HepG2 (cell line): ENCODE results near the gene WDR20. TPM values are rescaled to one million over a fixed set of nuclear protein-coding genes. Genes with fewer than 3 reads are reported as not detected.

Experiments
- ATAC-seq: fragments of 200-7000 bp; cut with Tn5 transposase; 3 replicates; pipeline ENCODE4 v1.9.1; 2020; ENCODE audit warnings: mild to moderate bottlenecking, moderate library complexity
- BruUV-seq: library from RNA; stranded (reverse); fragments of 400-500 nt; replicated peaks from 2 replicates; lab custom pipeline; 2021; lab: Mats Ljungman, UMichigan
- CTCF ChIA-PET: fragments of 300-600 bp; formaldehyde crosslinking; extraction: SDS; loops from one replicate; lab custom pipeline; 2021; ENCODE audit warnings: low total read pairs, inconsistent platforms, low intra/inter-chr PET ratio; lab: Yijun Ruan, JAX
- POLR2A ChIA-PET: fragments of 350-600 bp; sonication (Branson Sonifier 250); formaldehyde crosslinking; loops from one replicate; lab custom pipeline; 2020; ENCODE audit warnings: antibody characterized with exemption, inconsistent platforms; lab: Yijun Ruan, JAX
- DNase-seq: peaks from one replicate; pipeline ENCODE4 v3.0.0-alpha.2; 2015; ENCODE audit warnings: low spot score
- FAIRE-seq: peaks from 3 replicates; lab custom pipeline; 2011; peaks lifted over from hg19 to GRCh38; lab: Jason Lieb, UNC
- H2AFZ ChIP-seq: one replicate; pipeline ENCODE4 v1.6.1; 2011; ENCODE audit warnings: low read length, inconsistent platforms
- H3K27ac ChIP-seq: fragments of 300-600 bp; 3 replicates; pipeline ENCODE4 v1.8.0; 2011; ENCODE audit warnings: mixed run types, mild to moderate bottlenecking, mixed read lengths, low read length, inconsistent platforms; ENCODE audit not compliant: insufficient read depth; ENCODE audit errors: extremely low read length
- H3K27me3 ChIP-seq, 2 experiments: fragments of 200-600 bp in 1 of 2; 2 replicates in 1 of 2; 3 replicates in 1 of 2; pipeline versions ENCODE4 v1.6.0 to v1.8.0; 2011; ENCODE audit warnings: low read length in 2 of 2, mild to moderate bottlenecking in 2 of 2, moderate library complexity in 2 of 2, inconsistent platforms in 1 of 2; ENCODE audit not compliant: insufficient read depth in 2 of 2, control insufficient read depth in 1 of 2
- H3K36me3 ChIP-seq, 2 experiments: fragments of 200-600 bp in 1 of 2; replicated peaks in 1 of 2; 2 replicates in 1 of 2; 3 replicates in 1 of 2; pipeline versions ENCODE4 v1.5.1 to v1.8.0; 2011; ENCODE audit warnings: low read length in 2 of 2, inconsistent platforms in 1 of 2; ENCODE audit not compliant: insufficient read depth in 2 of 2, control insufficient read depth in 1 of 2
- H3K4me1 ChIP-seq: 2 replicates; pipeline ENCODE4 v1.5.1; 2012; ENCODE audit warnings: low read length, inconsistent platforms; ENCODE audit not compliant: insufficient read depth
- H3K4me2 ChIP-seq: 2 replicates; pipeline ENCODE4 v1.6.0; 2011; ENCODE audit warnings: low read depth, low read length, inconsistent platforms
- H3K4me3 ChIP-seq, 3 experiments: fragments of 200-600 bp in 1 of 3; sonication (generic), shearing (Covaris generic) in 1 of 3; replicated peaks in 1 of 3; 2 replicates each; pipeline ENCODE4 v1.5.1; 2011 to 2016; ENCODE audit warnings: low read length in 3 of 3, inconsistent platforms in 2 of 3, low read depth in 2 of 3, mild to moderate bottlenecking in 2 of 3, control low read depth in 1 of 3, mixed read lengths in 1 of 3; ENCODE audit not compliant: insufficient read depth in 1 of 3
- H3K79me2 ChIP-seq: one replicate; pipeline ENCODE4 v1.6.1; 2011; ENCODE audit warnings: low read length, inconsistent platforms; ENCODE audit not compliant: insufficient read depth
- H3K9ac ChIP-seq: 2 replicates; pipeline ENCODE4 v1.6.0; 2011; ENCODE audit warnings: mild to moderate bottlenecking, low read depth, low read length, inconsistent platforms; ENCODE audit not compliant: insufficient read depth
- H3K9me3 ChIP-seq: 2 replicates; pipeline ENCODE4 v1.5.1; 2012; ENCODE audit warnings: mild to moderate bottlenecking, low read length
- H4K20me1 ChIP-seq: 2 replicates; pipeline ENCODE4 v1.6.0; 2011; ENCODE audit warnings: inconsistent platforms, mild to moderate bottlenecking, low read length, moderate library complexity; ENCODE audit not compliant: insufficient read depth
- EZH2 ChIP-seq: conservative IDR thresholded peaks from 2 replicates; pipeline ENCODE4 v1.6.1; 2012; ENCODE audit warnings: mild to moderate bottlenecking, low read depth, low read length, moderate library complexity
- PREB ChIP-seq: sonication (generic); formaldehyde crosslinking; IDR thresholded peaks from 2 replicates; pipeline ENCODE4 v1.4.0; 2020; ENCODE audit warnings: missing genetic modification reagents
- ZNF251 ChIP-seq: sonication (generic); formaldehyde crosslinking; IDR thresholded peaks from 2 replicates; pipeline ENCODE4 v1.9.0; 2021; ENCODE audit warnings: mild to moderate bottlenecking, missing genetic modification reagents
- ZSCAN31 ChIP-seq: sonication (generic); formaldehyde crosslinking; IDR thresholded peaks from 2 replicates; pipeline ENCODE4 v1.5.0; 2020; ENCODE audit warnings: low read depth, mild to moderate bottlenecking, missing genetic modification reagents
- WGBS: methylation state at CpG from one replicate; pipeline ENCODE4 v1.1.6; 2017; ENCODE audit warnings: low lambda C conversion rate; 5-methylcytosine and 5-hydroxymethylcytosine counted together
- in situ Hi-C: cut with HindIII; loops from 2 replicates; pipeline ENCODE4 v1.10.0; 2017; ENCODE audit warnings: low pct_unique_long_range_greater_than_20kb; ENCODE audit not compliant: extremely low pct_ligation_motif_present
- intact Hi-C: fragments of 100-400 bp; cut with micrococcal nuclease; formaldehyde crosslinking; loops from one replicate; pipeline ENCODE4 v1.10.0; 2022; ENCODE audit not compliant: unreplicated experiment
- polyA plus RNA-seq, 8 experiments: library from polyadenylated mRNA; depleted of rRNA in 3 of 8; stranded (reverse) in 7 of 8; unstranded in 1 of 8; fragments of >200 nt; fragmentation: Illumina TruSeq in 4 of 8; extraction: Trizol in 4 of 8; gene quantifications; 2 replicates each; pipeline versions ENCODE4 v1.2.1 to v1.2.3, GENCODE V29; 2011 to 2016; ENCODE audit warnings: low read depth in 4 of 8, missing spikeins in 1 of 8, mixed read lengths in 1 of 8; ENCODE audit not compliant: insufficient read depth in 1 of 8
- total RNA-seq, 5 experiments: library from RNA; depleted of rRNA; stranded (reverse); fragments of >200 nt; fragmentation: Illumina TruSeq; extraction: Trizol; gene quantifications; 2 replicates each; pipeline ENCODE4 v1.2.3, GENCODE V29; 2016; ENCODE audit warnings: low read depth in 1 of 5
- TF ChIP-seq, protein P1 (sequence below): sonication (generic); formaldehyde crosslinking; IDR thresholded peaks from 2 replicates; pipeline ENCODE4 v1.8.0; 2023; ENCODE audit warnings: mild to moderate bottlenecking, missing genetic modification reagents

The WDR20 gene
- total and polyA plus RNA-seq, 2 of the 13 experiments (the other 11 are each of a cell fraction or from before 2014, with no cell fraction given), result 10.4 to 23.2 TPM

DNA sequence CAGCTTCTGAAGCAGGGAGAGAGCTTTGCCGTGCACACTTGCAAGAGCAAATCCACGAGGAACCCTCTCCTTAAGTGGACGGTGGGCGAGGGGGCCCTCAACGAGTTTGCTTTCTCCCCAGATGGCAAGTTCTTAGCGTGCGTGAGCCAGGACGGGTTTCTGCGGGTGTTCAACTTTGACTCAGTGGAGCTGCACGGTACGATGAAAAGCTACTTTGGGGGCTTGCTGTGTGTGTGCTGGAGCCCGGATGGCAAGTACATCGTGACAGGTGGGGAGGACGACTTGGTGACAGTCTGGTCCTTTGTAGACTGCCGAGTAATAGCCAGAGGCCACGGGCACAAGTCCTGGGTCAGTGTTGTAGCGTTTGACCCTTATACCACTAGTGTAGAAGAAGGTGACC, 69.0 kb downstream of the WDR20 start:
- H3K9ac ChIP-seq, result no peak overlapping the region
- H3K36me3 ChIP-seq, result peaks cover 19 to 50% of the 10 kb centered on the region in 2 experiments
- WGBS, result 97% methylated on average over 17 of the region's 17 CpGs
- ATAC-seq (no peak), FAIRE-seq (no peak), DNase-seq (no peak)
- ChIA-PET CTCF (no interaction called here), POLR2A (no interaction called here)
- no peaks in the 10 kb centered on the region for H3K27me3 ChIP-seq
- no peak for TF ChIP-seq ZNF251 (CRISPR knock-in tag)
- TF ChIP-seq ZSCAN31 (CRISPR knock-in tag), result no peak
- TF ChIP-seq, protein P1, sequence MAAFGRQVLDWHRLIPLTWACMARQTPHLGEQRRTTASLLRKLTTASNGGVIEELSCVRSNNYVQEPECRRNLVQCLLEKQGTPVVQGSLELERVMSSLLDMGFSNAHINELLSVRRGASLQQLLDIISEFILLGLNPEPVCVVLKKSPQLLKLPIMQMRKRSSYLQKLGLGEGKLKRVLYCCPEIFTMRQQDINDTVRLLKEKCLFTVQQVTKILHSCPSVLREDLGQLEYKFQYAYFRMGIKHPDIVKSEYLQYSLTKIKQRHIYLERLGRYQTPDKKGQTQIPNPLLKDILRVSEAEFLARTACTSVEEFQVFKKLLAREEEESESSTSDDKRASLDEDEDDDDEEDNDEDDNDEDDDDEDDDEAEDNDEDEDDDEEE (CRISPR knock-in tag), result no peak
- no peak for TF ChIP-seq PREB (CRISPR knock-in tag)
- TF ChIP-seq EZH2, result no peak
- in situ Hi-C loops (no loop called here), intact Hi-C loops (loop anchor here (5.0 kb wide), 2 partner anchors 66 to 111 kb away; no protein-coding TSS in a partner anchor)
- BruUV-seq, result no TSS peak
- H3K4me1 ChIP-seq, result no peaks in the 10 kb centered on the region
- H4K20me1 ChIP-seq, result no peaks in the 10 kb centered on the region
- H3K4me3 ChIP-seq, result no peak overlapping the region
- H3K27ac ChIP-seq, result no peak overlapping the region
- H3K4me2 ChIP-seq, result no peak overlapping the region
- H3K79me2 ChIP-seq, result peaks cover 2% of the 10 kb centered on the region
- no peak overlapping the region for H2AFZ ChIP-seq
- no peaks in the 10 kb centered on the region for H3K9me3 ChIP-seq
